ENCODE data around the gene MYH11.
"Not testable (repeated sequence)": the region's sequence is repeated elsewhere in the genome, so short reads cannot be mapped to it uniquely, and the experiment has no call there.

Gene MYH11

DNA sequence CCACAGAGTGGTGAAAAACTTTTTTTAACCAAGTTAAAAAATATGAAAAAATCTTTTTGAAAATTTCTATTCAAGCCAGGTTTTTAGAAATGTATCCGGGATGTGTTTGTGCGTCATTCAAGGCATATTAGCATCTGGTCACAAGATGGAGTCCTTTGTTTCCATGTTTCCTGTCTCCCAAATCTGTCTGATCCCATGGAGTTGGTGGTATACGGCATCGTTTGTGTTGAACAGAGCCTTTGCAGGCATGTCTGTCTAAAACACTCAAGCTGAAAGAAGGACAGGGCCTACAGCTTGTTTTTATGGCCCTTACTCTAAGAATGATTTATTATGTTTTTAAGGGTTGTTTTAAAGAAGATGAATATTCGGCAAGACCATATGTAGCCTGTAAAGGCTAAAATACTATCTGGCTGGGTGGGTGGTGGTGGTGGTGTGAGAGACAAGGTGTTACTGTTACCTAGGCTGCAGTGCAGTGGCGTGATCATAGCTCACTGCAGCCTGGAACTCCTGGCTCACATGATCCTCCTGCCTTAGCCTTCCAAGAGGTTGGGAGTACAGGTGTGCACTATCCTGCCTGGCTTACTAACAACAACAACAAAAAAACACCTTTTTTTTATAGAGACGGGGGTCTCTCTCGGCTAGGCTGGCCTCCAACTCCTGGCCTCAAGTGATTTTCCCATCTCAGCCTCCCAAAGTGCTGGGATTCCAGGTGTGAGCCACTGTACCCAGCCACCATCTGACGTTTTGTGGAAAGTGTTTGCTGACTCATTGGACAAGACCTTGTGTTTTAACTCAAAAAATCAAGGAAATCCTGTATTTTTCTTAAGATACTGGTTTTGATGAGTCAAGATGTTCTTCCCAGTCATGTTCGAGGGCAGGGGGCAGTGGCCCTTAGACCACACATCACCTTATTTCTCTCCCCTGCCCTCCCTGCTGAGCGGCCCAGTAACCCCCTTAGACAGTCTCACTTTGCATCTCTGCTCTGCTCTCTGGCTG is 154.6 kb downstream of the MYH11 start:
- H3K27ac ChIP-seq, result no peak overlapping the region
- TF ChIP-seq CTCF (IDR thresholded peaks at IDR 0.05) (no peak), ZFX (IDR thresholded peaks at IDR 0.05; ENCODE audit: borderline replicate concordance) (no peak)

DNA sequence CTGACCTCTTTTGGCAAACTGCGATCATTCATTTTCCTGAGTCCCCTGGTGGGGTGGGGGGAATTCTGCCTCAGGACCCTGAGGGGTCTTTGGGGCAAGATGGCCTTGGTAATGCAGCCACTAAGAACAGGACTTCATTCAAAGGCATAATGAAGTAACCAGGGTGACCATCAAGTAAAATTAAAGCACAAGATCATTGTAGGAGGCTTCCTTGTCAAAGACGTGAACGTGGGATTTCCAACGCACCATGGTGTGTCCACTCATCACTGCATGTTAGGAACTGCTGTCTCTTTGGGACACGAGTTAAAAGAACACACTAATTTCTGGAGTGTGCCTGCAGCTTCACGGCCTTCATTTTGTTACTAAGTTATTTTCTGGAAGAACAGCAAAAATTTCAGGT is 155.5 kb downstream of the MYH11 start:
- no peak overlapping the region for H3K27ac ChIP-seq
- no peak for TF ChIP-seq ZFX (IDR thresholded peaks at IDR 0.05; ENCODE audit: borderline replicate concordance)
- TF ChIP-seq CTCF (IDR thresholded peaks at IDR 0.05), result no peak

DNA sequence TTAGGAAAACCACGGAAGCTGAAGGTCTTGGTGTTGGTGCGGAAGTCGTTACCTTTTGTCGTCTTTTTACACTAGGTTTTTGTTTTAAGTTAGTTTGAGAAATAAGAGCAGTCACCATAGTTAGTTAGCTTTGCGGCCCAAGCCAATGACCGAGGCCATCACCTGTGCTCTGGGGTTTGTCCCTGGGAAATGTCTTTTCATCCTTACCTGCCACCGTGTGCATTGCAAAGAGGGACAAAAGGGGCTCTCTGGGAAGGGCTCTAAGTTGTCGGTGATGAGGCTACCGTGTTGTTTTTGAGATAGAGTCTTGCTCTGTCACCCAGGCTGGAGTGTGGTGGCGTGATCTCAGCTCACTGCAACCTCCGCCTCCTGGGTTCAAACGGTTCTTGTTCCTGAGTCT is 157.0 kb downstream of the MYH11 start:
- no peak for TF ChIP-seq CTCF (IDR thresholded peaks at IDR 0.05)
- TF ChIP-seq ZFX (IDR thresholded peaks at IDR 0.05; ENCODE audit: borderline replicate concordance), result no peak
- H3K27ac ChIP-seq, result no peak overlapping the region

DNA sequence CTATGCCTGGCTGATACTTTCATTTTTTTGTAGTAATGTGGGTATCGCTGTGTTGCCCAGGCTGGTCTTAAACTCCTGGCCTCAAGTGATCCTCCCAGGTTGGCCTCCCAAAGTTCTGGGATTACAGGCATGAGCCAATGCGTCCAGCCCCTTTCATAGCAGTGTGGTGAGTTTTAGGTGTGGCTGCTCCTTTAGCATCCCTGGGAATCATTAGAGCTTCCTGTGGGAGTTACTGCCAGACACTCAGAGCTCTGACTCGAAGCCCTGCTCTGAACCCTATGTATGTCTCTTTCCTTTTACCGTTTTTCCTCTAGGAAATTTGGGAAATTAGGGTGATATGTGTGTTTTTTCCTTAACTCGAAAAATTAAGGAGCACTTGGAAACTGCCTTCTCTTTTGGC is 162.3 kb downstream of the MYH11 start:
- no peak overlapping the region for H3K27ac ChIP-seq
- TF ChIP-seq CTCF (IDR thresholded peaks at IDR 0.05) (no peak), ZFX (IDR thresholded peaks at IDR 0.05; ENCODE audit: borderline replicate concordance) (no peak)

GRCh38 chr16:15692508-15692907 is 164.3 kb downstream of the MYH11 start:
- not testable (repeated sequence) for H3K27ac ChIP-seq

- no peak overlapping the region for H3K27ac ChIP-seq
- TF ChIP-seq ZFX (IDR thresholded peaks at IDR 0.05; ENCODE audit: borderline replicate concordance) (no peak), CTCF (IDR thresholded peaks at IDR 0.05) (no peak)
These were observed 165.8 kb downstream of the MYH11 start for GRCh38 chr16:15691046-15691445.

- no peak overlapping the region for H3K27ac ChIP-seq
- no peak for TF ChIP-seq ZFX (IDR thresholded peaks at IDR 0.05; ENCODE audit: borderline replicate concordance)
- no peak for TF ChIP-seq CTCF (IDR thresholded peaks at IDR 0.05)
These were observed 166.5 kb downstream of the MYH11 start for GRCh38 chr16:15690296-15690695.
